ENCODE data around the gene CMTM7. TPM values are rescaled to one million over a fixed set of nuclear protein-coding genes. Genes with fewer than 3 reads are reported as not detected.

The CMTM7 gene
- total and polyA plus RNA-seq, 2 of the 8 experiments (the other 6 are each of a cell fraction or from before 2014, with no cell fraction given): 33.3 to 65.8 TPM

- no peak for TF ChIP-seq YY1 (IDR thresholded peaks at IDR 0.05; ENCODE audit: low read depth, low read length)
- no peak for TF ChIP-seq HDAC2 (IDR thresholded peaks at IDR 0.05; ENCODE audit: borderline replicate concordance in 1 of 2, low read depth in 2 of 2, low read length in 2 of 2)
- TF ChIP-seq RFX5 (IDR thresholded peaks at IDR 0.05; ENCODE audit: borderline replicate concordance, low read depth, low read length): no peak
- no peak for TF ChIP-seq MAFK (IDR thresholded peaks at IDR 0.05; ENCODE audit: low read depth, low read length)
- TF ChIP-seq KDM1A (IDR thresholded peaks at IDR 0.05; ENCODE audit: borderline replicate concordance, low read length): no peak
These were observed 49.1 kb downstream of the CMTM7 start (continued) for GRCh38 chr3:32440611-32441350.
